DOHH2 (cell line): Measurements from ENCODE around the gene ANXA5.

Experiments
- CTCF ChIP-seq: fragments of 200-600 bp; sonication (generic); IDR thresholded peaks from one replicate; pipeline ENCODE4 v1.5.1; 2014; ENCODE audit warnings: antibody characterized with exemption, mild to moderate bottlenecking, low read depth, low read length; ENCODE audit not compliant: poor library complexity, severe bottlenecking
- EZH2phosphoT487 ChIP-seq: fragments of 200-600 bp; sonication (generic); IDR thresholded peaks from 2 replicates; pipeline ENCODE4 v1.6.1; 2017; ENCODE audit warnings: borderline replicate concordance, mild to moderate bottlenecking, antibody characterized with exemption, low read length, moderate library complexity, mixed read lengths

GRCh38 chr4:121726642-121727268, 30.0 kb upstream of the ANXA5 start:
- TF ChIP-seq CTCF (peak; percentile 70), EZH2phosphoT487 (no peak)
